ENCODE data around the gene KCNQ5. TPM values are rescaled to one million over a fixed set of nuclear protein-coding genes. Genes with fewer than 3 reads are reported as not detected.

Gene KCNQ5
- total RNA-seq, 1 experiment from 2014 or later: 2.0 TPM

- ATAC-seq (no peak), DNase-seq (ENCODE audit: low spot score) (no peak)
- H3K36me3 Mint-ChIP-seq: no peaks in the 10 kb centered on the region
- ChIA-PET POLR2A (no interaction called here), CTCF (interaction anchor here (1.0 kb wide), 1 partner anchor 193 kb away, joined by 3 read pairs; no protein-coding TSS in a partner anchor)
- no peaks in the 10 kb centered on the region for H3K4me1 Mint-ChIP-seq
- H3K9me3 Mint-ChIP-seq: no peaks in the 10 kb centered on the region
- no peak overlapping the region for H3K4me3 Mint-ChIP-seq
- no peaks in the 10 kb centered on the region for H3K27me3 Mint-ChIP-seq (ENCODE audit: low read depth)
- TF ChIP-seq, protein P1, sequence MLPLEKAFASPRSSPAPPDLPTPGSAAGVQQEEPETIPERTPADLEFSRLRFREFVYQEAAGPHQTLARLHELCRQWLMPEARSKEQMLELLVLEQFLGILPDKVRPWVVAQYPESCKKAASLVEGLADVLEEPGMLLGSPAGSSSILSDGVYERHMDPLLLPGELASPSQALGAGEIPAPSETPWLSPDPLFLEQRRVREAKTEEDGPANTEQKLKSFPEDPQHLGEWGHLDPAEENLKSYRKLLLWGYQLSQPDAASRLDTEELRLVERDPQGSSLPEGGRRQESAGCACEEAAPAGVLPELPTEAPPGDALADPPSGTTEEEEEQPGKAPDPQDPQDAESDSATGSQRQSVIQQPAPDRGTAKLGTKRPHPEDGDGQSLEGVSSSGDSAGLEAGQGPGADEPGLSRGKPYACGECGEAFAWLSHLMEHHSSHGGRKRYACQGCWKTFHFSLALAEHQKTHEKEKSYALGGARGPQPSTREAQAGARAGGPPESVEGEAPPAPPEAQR (CRISPR knock-in tag; IDR thresholded peaks at IDR 0.05): no peak
- no peak for TF ChIP-seq JUN (CRISPR knock-in tag; IDR thresholded peaks at IDR 0.05)
- TF ChIP-seq KAT7 (CRISPR knock-in tag; IDR thresholded peaks at IDR 0.05; ENCODE audit: borderline replicate concordance): no peak
- no peak for TF ChIP-seq ZNF671 (CRISPR knock-in tag; IDR thresholded peaks at IDR 0.05)
- no peak for TF ChIP-seq MAX (CRISPR knock-in tag; IDR thresholded peaks at IDR 0.05)
- TF ChIP-seq RELA (CRISPR knock-in tag; IDR thresholded peaks at IDR 0.05; ENCODE audit: borderline replicate concordance): no peak
- TF ChIP-seq HMGXB4 (CRISPR knock-in tag; IDR thresholded peaks at IDR 0.05): no peak
- no peak for TF ChIP-seq JAZF1 (CRISPR knock-in tag; IDR thresholded peaks at IDR 0.05)
- no peak for TF ChIP-seq ZNF317 (CRISPR knock-in tag; IDR thresholded peaks at IDR 0.05; ENCODE audit: borderline replicate concordance, low read depth)
- H3K27ac Mint-ChIP-seq: no peak overlapping the region
These were observed 319.4 kb downstream of the KCNQ5 start for GRCh38 chr6:72941263-72941662.

DNA sequence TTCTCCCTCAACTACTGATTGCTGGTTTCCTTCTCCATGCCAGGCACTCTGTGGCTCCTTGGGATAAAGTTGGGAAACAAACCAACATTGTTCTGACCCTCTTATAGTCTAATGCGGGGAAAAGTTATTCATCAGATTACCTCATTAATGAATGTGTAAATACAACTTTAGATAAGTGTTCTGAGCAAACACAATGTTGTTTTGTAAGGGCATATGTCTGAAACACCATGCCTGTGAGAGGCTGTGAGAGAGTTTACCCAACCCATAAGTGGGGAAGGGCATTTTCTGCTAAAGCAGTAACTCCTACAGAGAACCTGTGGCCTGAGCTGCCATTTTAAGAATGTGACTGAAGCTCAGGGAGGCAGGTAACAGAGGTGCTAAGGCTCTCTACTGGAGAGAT lies 319.9 kb downstream of the KCNQ5 start:
- no peaks in the 10 kb centered on the region for H3K9me3 Mint-ChIP-seq
- ChIA-PET CTCF (interaction anchor here (1.0 kb wide), 1 partner anchor 193 kb away, joined by 3 read pairs; no protein-coding TSS in a partner anchor), POLR2A (no interaction called here)
- H3K27ac Mint-ChIP-seq: no peak overlapping the region
- no peak for DNase-seq (ENCODE audit: low spot score)
- H3K27me3 Mint-ChIP-seq (ENCODE audit: low read depth): no peaks in the 10 kb centered on the region
- H3K36me3 Mint-ChIP-seq: no peaks in the 10 kb centered on the region
- ATAC-seq: no peak
- H3K4me3 Mint-ChIP-seq: no peak overlapping the region
- no peak for TF ChIP-seq SMAD4 (CRISPR knock-in tag; IDR thresholded peaks at IDR 0.05)
- no peak for TF ChIP-seq NR2C2 (CRISPR knock-in tag; IDR thresholded peaks at IDR 0.05)
- TF ChIP-seq NR1H2 (CRISPR knock-in tag; IDR thresholded peaks at IDR 0.05): no peak
- no peak for TF ChIP-seq ZNF138 (CRISPR knock-in tag; conservative IDR thresholded peaks at IDR 0.05)
- TF ChIP-seq TEAD4 (CRISPR knock-in tag; IDR thresholded peaks at IDR 0.05): no peak
- TF ChIP-seq, protein P2, sequence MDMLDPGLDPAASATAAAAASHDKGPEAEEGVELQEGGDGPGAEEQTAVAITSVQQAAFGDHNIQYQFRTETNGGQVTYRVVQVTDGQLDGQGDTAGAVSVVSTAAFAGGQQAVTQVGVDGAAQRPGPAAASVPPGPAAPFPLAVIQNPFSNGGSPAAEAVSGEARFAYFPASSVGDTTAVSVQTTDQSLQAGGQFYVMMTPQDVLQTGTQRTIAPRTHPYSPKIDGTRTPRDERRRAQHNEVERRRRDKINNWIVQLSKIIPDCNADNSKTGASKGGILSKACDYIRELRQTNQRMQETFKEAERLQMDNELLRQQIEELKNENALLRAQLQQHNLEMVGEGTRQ (CRISPR knock-in tag; IDR thresholded peaks at IDR 0.05): no peak
- no peak for TF ChIP-seq E2F4 (CRISPR knock-in tag; IDR thresholded peaks at IDR 0.05; ENCODE audit: borderline replicate concordance, low read depth)
- no peak for TF ChIP-seq ZNF219 (CRISPR knock-in tag; IDR thresholded peaks at IDR 0.05; ENCODE audit: borderline replicate concordance)
- TF ChIP-seq PRDM15 (CRISPR knock-in tag; IDR thresholded peaks at IDR 0.05): no peak
- no peak for TF ChIP-seq CBFB (CRISPR knock-in tag; IDR thresholded peaks at IDR 0.05; ENCODE audit: low read depth)
- TF ChIP-seq JAZF1 (CRISPR knock-in tag; IDR thresholded peaks at IDR 0.05): no peak
- no peak for TF ChIP-seq MLX (CRISPR knock-in tag; IDR thresholded peaks at IDR 0.05)
- H3K4me1 Mint-ChIP-seq: no peaks in the 10 kb centered on the region

Measured in WTC11 (cell line).